ENCODE data around the gene PAX8. TPM values are rescaled to one million over a fixed set of nuclear protein-coding genes. Genes with fewer than 3 reads are reported as not detected.

PAX8 gene
- total RNA-seq, 6 donors from 2014 or later = 1.5 to 3.6 (median 2.0) TPM

- TF ChIP-seq POLR2AphosphoS5 (IDR thresholded peaks at IDR 0.05) (no peak), CTCF (IDR thresholded peaks at IDR 0.05) (no peak), EP300 (IDR thresholded peaks at IDR 0.05) (no peak), POLR2A (IDR thresholded peaks at IDR 0.05) (no peak)
- no peak overlapping the region for H3K27ac ChIP-seq
- DNase-seq (no peak), ATAC-seq (ENCODE audit: low FRiP score in 2 of 2) (no peak)
- WGBS, 2 donors = 93 to 96% methylated on average over 3 of the region's 3 CpGs
- H3K27me3 ChIP-seq = no peaks in the 10 kb centered on the region
- no peaks in the 10 kb centered on the region for H3K36me3 ChIP-seq
- H3K9me3 ChIP-seq = no peaks in the 10 kb centered on the region
- peaks cover 0 to 7% (median 4%) of the 10 kb centered on the region in 4 donors for H3K4me1 ChIP-seq
- no peak overlapping the region for H3K4me3 ChIP-seq
Measured at GRCh38 chr2:113252047-113252590, 26.6 kb downstream of the PAX8 start.

GRCh38 chr2:113251118-113251517, 27.6 kb downstream of the PAX8 start:
- Histone ChIP-seq H3K27me3 (no peaks in the 10 kb centered on the region), H3K27ac (no peak overlapping the region), H3K4me3 (no peak overlapping the region), H3K9me3 (no peaks in the 10 kb centered on the region), H3K36me3 (no peaks in the 10 kb centered on the region), H3K4me1 (peaks cover 0 to 7% (median 4%) of the 10 kb centered on the region in 4 donors)
- ATAC-seq (ENCODE audit: low FRiP score in 2 of 2) (no peak), DNase-seq (peak in 1 of 2 donors; percentile 24)
- WGBS, 2 donors = 57 to 59% methylated on average over 7 of the region's 7 CpGs
- TF ChIP-seq EP300 (IDR thresholded peaks at IDR 0.05) (no peak), CTCF (IDR thresholded peaks at IDR 0.05) (no peak), POLR2A (IDR thresholded peaks at IDR 0.05) (no peak)

GRCh38 chr2:113248997-113249770, 29.5 kb downstream of the PAX8 start:
- 39 to 42% methylated on average over 10 of the region's 10 CpGs for WGBS, 2 donors
- H3K4me1 ChIP-seq = peaks cover 0 to 7% (median 4%) of the 10 kb centered on the region in 4 donors
- no peaks in the 10 kb centered on the region for H3K9me3 ChIP-seq
- H3K36me3 ChIP-seq = no peaks in the 10 kb centered on the region
- TF ChIP-seq CTCF (IDR thresholded peaks at IDR 0.05) (peak; percentile 81 to 90 (median 88)), EP300 (IDR thresholded peaks at IDR 0.05) (no peak)
- peak in 1 of 2 donors; percentile 87 for DNase-seq
- no peak overlapping the region for H3K4me3 ChIP-seq
- no peaks in the 10 kb centered on the region for H3K27me3 ChIP-seq
- peak; percentile 78 to 87 for ATAC-seq (ENCODE audit: low FRiP score in 2 of 2)
- H3K27ac ChIP-seq = no peak overlapping the region

- TF ChIP-seq POLR2AphosphoS5 (IDR thresholded peaks at IDR 0.05) (no peak), POLR2A (IDR thresholded peaks at IDR 0.05) (no peak), CTCF (IDR thresholded peaks at IDR 0.05) (no peak), EP300 (IDR thresholded peaks at IDR 0.05) (no peak)
- WGBS, 2 donors = 87 to 89% methylated on average over 12 to 14 of the region's 14 CpGs
Measured at GRCh38 chr2:113246606-113247005, 32.1 kb downstream of the PAX8 start.

More at GRCh38 chr2:113246606-113247005, 32.1 kb downstream of the PAX8 start:
- H3K36me3 ChIP-seq = no peaks in the 10 kb centered on the region
- H3K27ac ChIP-seq = no peak overlapping the region
- H3K27me3 ChIP-seq = no peaks in the 10 kb centered on the region
- no peaks in the 10 kb centered on the region for H3K9me3 ChIP-seq
- H3K4me3 ChIP-seq = no peak overlapping the region
- H3K4me1 ChIP-seq = peaks cover 0 to 8% (median 6%) of the 10 kb centered on the region in 4 donors
- DNase-seq = peak in 1 of 2 donors; percentile 69
- ATAC-seq (ENCODE audit: low FRiP score in 2 of 2) = no peak
